ENCODE data around the gene AKAP1. TPM values are rescaled to one million over a fixed set of nuclear protein-coding genes. Genes with fewer than 3 reads are reported as not detected.

Gene AKAP1
- total RNA-seq, 1 donor from 2014 or later = 127 TPM

DNA sequence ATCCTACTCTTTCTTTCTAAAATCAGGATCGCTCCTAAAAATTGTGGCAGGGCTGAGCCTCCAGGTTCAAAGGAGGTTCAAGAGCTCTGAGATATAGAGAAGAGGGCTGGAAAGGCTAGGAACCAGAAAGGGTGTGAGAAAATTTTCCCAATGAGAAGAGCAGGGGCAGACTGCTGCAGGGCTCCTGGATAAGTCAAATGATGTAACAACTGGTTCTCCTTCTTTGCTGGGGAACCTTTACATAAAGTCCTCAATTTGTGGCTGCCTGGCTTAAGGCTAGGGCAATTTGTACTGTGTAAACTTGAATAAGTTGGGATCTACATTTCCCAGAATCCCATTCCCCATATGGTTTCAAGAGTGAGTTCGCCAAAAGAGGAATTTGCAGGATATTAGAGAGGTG, 16.3 kb upstream of the AKAP1 start:
- Histone ChIP-seq H3K9me3 (no peaks in the 10 kb centered on the region), H3K36me3 (no peaks in the 10 kb centered on the region), H3K27me3 (no peaks in the 10 kb centered on the region), H3K4me3 (no peak overlapping the region), H3K4me1 (peaks cover 0 to 3% of the 10 kb centered on the region in 2 donors), H3K27ac (no peak overlapping the region)
- TF ChIP-seq, protein P1, sequence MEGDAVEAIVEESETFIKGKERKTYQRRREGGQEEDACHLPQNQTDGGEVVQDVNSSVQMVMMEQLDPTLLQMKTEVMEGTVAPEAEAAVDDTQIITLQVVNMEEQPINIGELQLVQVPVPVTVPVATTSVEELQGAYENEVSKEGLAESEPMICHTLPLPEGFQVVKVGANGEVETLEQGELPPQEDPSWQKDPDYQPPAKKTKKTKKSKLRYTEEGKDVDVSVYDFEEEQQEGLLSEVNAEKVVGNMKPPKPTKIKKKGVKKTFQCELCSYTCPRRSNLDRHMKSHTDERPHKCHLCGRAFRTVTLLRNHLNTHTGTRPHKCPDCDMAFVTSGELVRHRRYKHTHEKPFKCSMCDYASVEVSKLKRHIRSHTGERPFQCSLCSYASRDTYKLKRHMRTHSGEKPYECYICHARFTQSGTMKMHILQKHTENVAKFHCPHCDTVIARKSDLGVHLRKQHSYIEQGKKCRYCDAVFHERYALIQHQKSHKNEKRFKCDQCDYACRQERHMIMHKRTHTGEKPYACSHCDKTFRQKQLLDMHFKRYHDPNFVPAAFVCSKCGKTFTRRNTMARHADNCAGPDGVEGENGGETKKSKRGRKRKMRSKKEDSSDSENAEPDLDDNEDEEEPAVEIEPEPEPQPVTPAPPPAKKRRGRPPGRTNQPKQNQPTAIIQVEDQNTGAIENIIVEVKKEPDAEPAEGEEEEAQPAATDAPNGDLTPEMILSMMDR (IDR thresholded peaks at IDR 0.05) = no peak
- no peak for DNase-seq (ENCODE audit: low spot score in 2 of 2)
- intact Hi-C loops (cut with DNase I) = no loop called here

DNA sequence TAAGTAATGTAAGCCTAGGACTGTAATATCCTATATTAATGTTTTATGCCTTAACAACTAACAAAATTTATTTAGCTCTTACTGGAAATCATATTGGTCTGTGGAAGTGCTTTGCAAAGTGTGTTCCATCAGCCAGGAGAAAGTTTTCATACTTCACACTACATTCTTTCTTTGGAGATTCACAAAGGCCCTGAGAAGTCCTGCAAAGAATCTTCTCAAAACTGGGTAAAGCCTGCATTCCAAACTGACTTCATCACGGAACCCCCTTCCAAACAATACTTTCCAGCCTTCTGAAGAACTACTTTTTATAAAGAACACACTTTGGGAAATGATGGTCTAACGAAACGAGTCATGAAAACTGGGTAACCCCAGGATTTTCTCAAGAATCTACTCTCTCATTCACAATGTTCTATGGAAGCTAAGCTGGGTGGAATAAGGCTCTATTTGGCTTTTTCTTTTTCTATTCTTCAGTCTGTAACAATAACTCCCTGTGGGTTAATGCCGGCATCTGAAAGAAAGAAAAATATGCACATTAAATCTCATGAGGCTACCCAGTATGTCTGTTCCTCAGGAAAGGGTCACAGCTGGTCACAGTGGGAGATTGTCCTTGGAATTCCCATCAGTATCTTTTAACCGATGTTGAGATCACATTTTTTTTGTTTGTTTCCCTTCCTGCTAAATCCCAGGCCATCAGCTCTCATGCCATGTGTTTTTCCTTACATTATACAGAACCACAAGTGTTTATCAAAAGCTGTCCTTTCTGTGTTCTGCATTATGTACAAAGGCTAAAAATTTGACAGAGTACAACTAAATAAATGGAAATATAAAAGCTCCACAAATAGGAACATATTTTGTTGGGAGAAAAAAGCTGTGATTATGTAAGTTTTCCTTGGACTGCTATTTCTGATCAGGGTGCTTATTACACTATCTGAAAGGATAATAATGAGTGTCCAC, 12.8 kb upstream of the AKAP1 start:
- Histone ChIP-seq H3K4me3 (no peak overlapping the region), H3K27ac (peak overlapping the region in 1 of 2 donors; percentile 41), H3K27me3 (no peaks in the 10 kb centered on the region), H3K36me3 (no peaks in the 10 kb centered on the region), H3K9me3 (no peaks in the 10 kb centered on the region), H3K4me1 (peaks cover 0 to 3% of the 10 kb centered on the region in 2 donors)
- TF ChIP-seq, protein P1 (IDR thresholded peaks at IDR 0.05) = no peak
- intact Hi-C loops (cut with DNase I) = no loop called here
- no peak for DNase-seq (ENCODE audit: low spot score in 2 of 2)

DNA sequence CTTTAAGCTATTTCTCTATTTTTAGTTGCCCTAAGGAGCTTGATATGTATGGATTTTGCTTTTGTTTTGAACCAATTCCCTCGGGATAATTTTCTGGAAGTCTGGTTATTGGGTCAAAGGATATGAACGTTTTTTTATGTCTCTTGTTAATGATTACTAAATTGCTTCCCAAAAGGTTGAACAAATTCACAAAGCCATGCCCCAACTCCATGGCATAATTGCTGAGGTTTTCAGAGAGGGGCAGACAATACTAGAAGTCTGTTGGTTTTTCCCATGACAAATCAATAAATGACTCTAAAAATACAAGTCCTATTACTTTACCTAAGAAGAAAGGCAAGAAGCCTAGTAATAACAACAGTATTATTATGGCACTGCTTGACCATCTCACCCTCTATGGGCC, 11.4 kb upstream of the AKAP1 start:
- no peak for DNase-seq (ENCODE audit: low spot score in 2 of 2)
- intact Hi-C loops (cut with DNase I) = no loop called here
- H3K9me3 ChIP-seq = no peaks in the 10 kb centered on the region
- peaks cover 0 to 3% of the 10 kb centered on the region in 2 donors for H3K4me1 ChIP-seq
- no peak overlapping the region for H3K27ac ChIP-seq
- no peaks in the 10 kb centered on the region for H3K36me3 ChIP-seq
- no peak overlapping the region for H3K4me3 ChIP-seq
- no peaks in the 10 kb centered on the region for H3K27me3 ChIP-seq
- TF ChIP-seq, protein P1 (IDR thresholded peaks at IDR 0.05) = no peak

DNA sequence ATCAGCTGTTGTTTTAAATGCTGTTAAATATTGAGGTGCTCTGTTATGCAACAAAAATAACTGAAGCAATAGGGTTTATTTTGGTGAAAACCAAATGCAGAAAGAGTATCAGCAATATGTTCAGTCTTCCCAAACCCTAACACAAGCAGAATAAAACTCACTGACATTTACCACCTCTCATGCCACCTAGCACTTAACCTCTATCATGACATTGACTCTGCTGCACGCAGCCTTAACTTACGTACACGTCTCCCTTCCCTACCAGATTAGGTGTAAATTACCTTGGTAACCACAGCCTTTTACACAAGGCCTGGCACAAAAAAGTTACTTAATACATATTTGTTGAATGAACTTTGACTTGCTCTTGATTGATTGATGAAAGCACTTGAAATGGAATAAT, 9.9 kb upstream of the AKAP1 start:
- no peaks in the 10 kb centered on the region for H3K27me3 ChIP-seq
- no peaks in the 10 kb centered on the region for H3K9me3 ChIP-seq
- TF ChIP-seq, protein P1 (IDR thresholded peaks at IDR 0.05) = no peak
- H3K36me3 ChIP-seq = no peaks in the 10 kb centered on the region
- H3K4me1 ChIP-seq = peaks cover 0 to 3% of the 10 kb centered on the region in 2 donors
- H3K4me3 ChIP-seq = no peak overlapping the region
- intact Hi-C loops (cut with DNase I) = no loop called here
- DNase-seq (ENCODE audit: low spot score in 2 of 2) = no peak
- no peak overlapping the region for H3K27ac ChIP-seq

DNA sequence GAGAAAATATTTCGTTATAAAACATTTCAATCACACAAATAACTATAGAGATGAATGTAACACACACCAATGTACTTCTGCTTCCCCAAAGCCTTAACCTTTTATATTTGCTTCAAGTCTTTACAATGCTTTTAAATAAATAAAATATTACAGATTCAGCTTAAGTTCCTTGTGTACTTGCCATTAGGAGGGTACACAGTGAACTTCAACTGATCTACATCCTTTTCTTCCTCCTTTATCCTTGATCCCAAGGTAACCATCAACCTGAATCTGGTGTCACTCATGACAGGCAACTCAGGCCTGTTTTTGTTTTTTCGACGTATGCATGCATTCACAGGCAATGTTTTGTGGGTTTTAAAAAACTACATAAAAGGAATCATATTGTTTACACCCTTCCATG, 9.3 kb upstream of the AKAP1 start:
- TF ChIP-seq, protein P1 (IDR thresholded peaks at IDR 0.05) = no peak
- no peak for DNase-seq (ENCODE audit: low spot score in 2 of 2)
- Histone ChIP-seq H3K36me3 (no peaks in the 10 kb centered on the region), H3K27me3 (no peaks in the 10 kb centered on the region), H3K9me3 (no peaks in the 10 kb centered on the region), H3K4me3 (no peak overlapping the region), H3K4me1 (peaks cover 0 to 3% of the 10 kb centered on the region in 2 donors), H3K27ac (no peak overlapping the region)
- intact Hi-C loops (cut with DNase I) = no loop called here

Data from ascending aorta (tissue), 2 donors.